Omental fat pad (tissue), 4 donors: Measurements from ENCODE around the gene NR2E3. TPM values are rescaled to one million over a fixed set of nuclear protein-coding genes. Genes with fewer than 3 reads are reported as not detected.
A peak's percentile ranks its signal among the peaks of the same experiment; 100 is the strongest.

ENCODE experiments used
- ATAC-seq: fragments of 150-250 bp; one replicate; pipeline ENCODE4 v1.9.1; 2016; ENCODE audit warnings: mild to moderate bottlenecking, moderate library complexity; ENCODE audit not compliant: low FRiP score
- DNase-seq: peaks from one replicate; pipeline ENCODE4 v3.0.0-alpha.2; 2019; ENCODE audit warnings: low spot score
- CTCF ChIP-seq, 3 donors: fragments of 450-650 bp; IDR thresholded peaks; one replicate each; pipeline ENCODE4 v1.5.1; 2016 to 2017; ENCODE audit warnings: antibody characterized with exemption in 3 of 3, mild to moderate bottlenecking in 3 of 3, moderate library complexity in 2 of 3
- total RNA-seq, 4 donors: library from RNA; depleted of rRNA; stranded (reverse); fragments of >200 nt; gene quantifications; one replicate each; pipeline ENCODE4 v1.1.0, GENCODE V29; 2016

NR2E3 gene
- total RNA-seq, 4 donors from 2014 or later = 0.24 to 0.56 TPM; not detected in 2

- TF ChIP-seq CTCF (IDR thresholded peaks at IDR 0.05) = no peak
- no peak for ATAC-seq
- no peak for DNase-seq
Observed at GRCh38 chr15:71807691-71808091, 2.7 kb upstream of the NR2E3 start.

DNA sequence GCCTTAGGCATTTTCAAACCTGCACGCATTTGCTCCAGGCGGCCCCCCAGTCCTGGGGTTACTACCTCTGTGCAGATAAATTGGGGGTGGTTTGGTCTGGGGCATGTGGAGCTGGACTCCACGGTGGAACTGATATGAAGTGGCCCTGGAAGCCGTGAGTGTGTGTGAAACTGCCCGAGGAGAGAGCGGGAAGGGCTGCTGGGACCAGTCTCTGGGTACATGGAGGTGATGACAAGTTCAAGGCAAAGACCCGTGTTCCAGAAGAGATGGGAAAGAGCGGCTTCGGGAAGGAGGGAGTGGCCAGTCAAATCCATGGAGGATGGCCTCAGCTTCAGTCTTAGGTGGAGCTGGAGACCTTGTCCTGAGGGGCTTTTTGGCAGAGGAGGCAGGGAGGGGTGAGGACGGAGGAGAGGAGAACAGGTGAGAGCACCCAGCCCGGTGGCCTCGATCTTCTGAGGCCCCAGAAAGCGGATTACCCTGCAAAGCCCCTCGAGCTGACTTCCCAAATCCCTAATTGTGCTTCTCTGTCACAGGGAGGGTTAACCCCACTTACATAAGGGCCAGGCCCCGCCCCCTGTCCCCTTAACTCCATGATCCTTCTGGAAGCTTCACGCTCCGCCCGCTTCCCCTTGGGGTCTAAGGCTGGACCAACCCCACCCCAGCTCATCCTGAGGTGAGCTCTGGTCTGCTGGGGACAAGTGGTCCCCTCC, 1.9 kb upstream of the NR2E3 start:
- no peak for TF ChIP-seq CTCF (IDR thresholded peaks at IDR 0.05)
- DNase-seq = no peak
- no peak for ATAC-seq

- DNase-seq = no peak
- no peak for ATAC-seq
- no peak for TF ChIP-seq CTCF (IDR thresholded peaks at IDR 0.05)
Observed at GRCh38 chr15:71809346-71809745, 1.0 kb upstream of the NR2E3 start.

DNA sequence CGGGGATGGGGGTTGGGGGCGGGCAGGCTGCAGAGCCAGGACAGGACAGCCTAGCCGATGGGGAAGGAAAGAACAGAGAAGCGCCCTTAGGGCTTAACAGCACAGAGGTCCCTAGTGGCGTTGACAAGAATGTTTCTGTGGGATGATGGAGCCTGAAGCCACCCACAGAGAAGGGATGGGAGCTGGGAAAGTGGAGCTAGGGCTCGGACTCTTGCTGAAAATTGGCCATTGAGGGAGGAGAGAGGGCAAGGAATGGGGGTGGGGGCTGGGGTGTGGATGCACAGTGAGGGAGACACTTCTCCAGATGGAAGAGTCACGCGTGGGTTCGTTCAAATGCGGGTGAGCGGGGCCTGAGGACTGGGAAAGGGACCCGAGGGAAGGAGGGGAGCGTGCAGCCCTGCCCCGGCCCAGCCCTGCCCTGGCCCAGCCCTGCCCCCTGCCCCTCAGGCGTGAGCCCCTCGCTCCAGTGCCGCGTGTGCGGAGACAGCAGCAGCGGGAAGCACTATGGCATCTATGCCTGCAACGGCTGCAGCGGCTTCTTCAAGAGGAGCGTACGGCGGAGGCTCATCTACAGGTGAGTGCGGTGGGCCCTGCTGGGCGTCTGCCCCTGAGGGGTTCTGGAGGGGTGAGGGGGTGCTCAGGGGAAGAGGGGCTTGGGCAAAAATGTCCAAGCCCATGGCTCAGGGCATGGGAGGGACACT, 832 bp downstream of the NR2E3 start:
- ATAC-seq (peak; percentile 3), DNase-seq (no peak)
- no peak for TF ChIP-seq CTCF (IDR thresholded peaks at IDR 0.05)

- no peak for TF ChIP-seq CTCF (IDR thresholded peaks at IDR 0.05)
- DNase-seq (no peak), ATAC-seq (peak; percentile 21)
Observed at GRCh38 chr15:71811752-71812735, 1.7 kb downstream of the NR2E3 start.

- ATAC-seq (no peak), DNase-seq (no peak)
- no peak for TF ChIP-seq CTCF (IDR thresholded peaks at IDR 0.05)
Observed at GRCh38 chr15:71812966-71813722, 2.8 kb downstream of the NR2E3 start.
